Fibroblast of the aortic adventitia (primary cell): ENCODE data around the gene PLPP2. TPM values are rescaled to one million over a fixed set of nuclear protein-coding genes. Genes with fewer than 3 reads are reported as not detected.

Experiments used
- DNase-seq: peaks from one replicate; pipeline ENCODE4 v3.0.0-alpha.2; 2010; ENCODE audit warnings: low read depth
- H3K4me3 ChIP-seq: 2 replicates; pipeline ENCODE4 v1.5.1; 2011; ENCODE audit warnings: low read depth, mild to moderate bottlenecking, control low read depth, low read length, moderate library complexity
- CTCF ChIP-seq: IDR thresholded peaks from 2 replicates; pipeline ENCODE4 v1.5.1; 2011; ENCODE audit warnings: mild to moderate bottlenecking, low read length, control low read depth, inconsistent platforms; ENCODE audit not compliant: insufficient read depth
- total RNA-seq: library from RNA; depleted of rRNA; stranded (reverse); fragments of >200 nt; gene quantifications from 2 replicates; pipeline ENCODE4 v1.2.3, GENCODE V29; 2012; ENCODE audit warnings: low replicate concordance

The PLPP2 gene
- total RNA-seq, 1 donor, result 16.6 TPM

- DNase-seq, result no peak
- H3K4me3 ChIP-seq, result no peak overlapping the region
- no peak for TF ChIP-seq CTCF
Measured at GRCh38 chr19:317710-318508, 26.7 kb upstream of the PLPP2 start.

GRCh38 chr19:315811-316210 is 24.6 kb upstream of the PLPP2 start:
- TF ChIP-seq CTCF, result no peak
- H3K4me3 ChIP-seq, result no peak overlapping the region
- no peak for DNase-seq

GRCh38 chr19:313988-314815 is 23.0 kb upstream of the PLPP2 start:
- H3K4me3 ChIP-seq, result no peak overlapping the region
- TF ChIP-seq CTCF, result no peak
- no peak for DNase-seq

- no peak for TF ChIP-seq CTCF
- H3K4me3 ChIP-seq, result no peak overlapping the region
- DNase-seq, result no peak
Measured at GRCh38 chr19:313169-313987, 22.2 kb upstream of the PLPP2 start.

GRCh38 chr19:311813-312261 is 20.6 kb upstream of the PLPP2 start:
- no peak for TF ChIP-seq CTCF
- H3K4me3 ChIP-seq, result no peak overlapping the region
- no peak for DNase-seq

GRCh38 chr19:310781-311496 is 19.7 kb upstream of the PLPP2 start:
- H3K4me3 ChIP-seq, result no peak overlapping the region
- no peak for DNase-seq
- TF ChIP-seq CTCF, result no peak
